ENCODE results near the gene DUSP16. TPM values are rescaled to one million over a fixed set of nuclear protein-coding genes. Genes with fewer than 3 reads are reported as not detected.

The DUSP16 gene
- total and polyA plus RNA-seq, 2 experiments from 2014 or later: 11.7 to 59.4 TPM

DNA sequence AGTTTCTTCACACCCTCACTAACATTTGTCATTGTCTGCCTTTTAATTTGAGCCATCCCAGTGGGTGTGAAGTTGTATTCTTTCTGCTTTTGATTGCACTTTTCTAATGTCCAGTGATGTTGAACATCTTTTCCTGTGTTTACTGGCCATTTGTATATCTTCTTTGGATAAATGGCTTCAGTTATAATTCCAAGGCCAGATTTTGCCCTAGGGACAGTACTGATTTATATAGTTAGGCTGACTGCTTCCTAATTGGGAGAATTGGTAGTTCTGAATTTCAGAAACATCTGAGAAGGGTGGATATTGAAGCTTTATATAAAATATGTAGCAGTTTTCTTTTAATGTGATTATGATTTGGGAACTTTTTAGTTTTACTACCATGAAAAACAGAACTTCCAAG, 108.3 kb downstream of the DUSP16 start:
- no peaks in the 10 kb centered on the region for H3K36me3 ChIP-seq (ENCODE audit: insufficient read depth)
- H2AFZ ChIP-seq: no peak overlapping the region
- no peak overlapping the region for H3K4me3 ChIP-seq
- peaks cover 5% of the 10 kb centered on the region; the same call in 1 of the 2 replicates for H3K4me1 ChIP-seq (ENCODE audit: insufficient read depth)
- no peak for DNase-seq (ENCODE audit: low spot score)
- Mint-ChIP-seq H3K4me1 (peaks cover 11% of the 10 kb centered on the region), H3K4me3 (no peak overlapping the region), H3K9me3 (no peaks in the 10 kb centered on the region), H3K27ac (no peak overlapping the region), H3K36me3 (ENCODE audit: low read depth) (no peaks in the 10 kb centered on the region), H3K27me3 (ENCODE audit: insufficient read depth, low read depth, poor library complexity) (peaks cover 3% of the 10 kb centered on the region)
- H3K27me3 ChIP-seq (ENCODE audit: insufficient read depth): no peaks in the 10 kb centered on the region
- no peaks in the 10 kb centered on the region for H4K20me1 ChIP-seq (replicated peaks; ENCODE audit: insufficient read depth)
- no peak overlapping the region for H3K4me2 ChIP-seq
- no peaks in the 10 kb centered on the region for H3F3A ChIP-seq (replicated peaks; ENCODE audit: low read depth)
- H3K79me2 ChIP-seq (replicated peaks; ENCODE audit: insufficient read depth): no peaks in the 10 kb centered on the region
- no peak for ATAC-seq
- TF ChIP-seq POLR2AphosphoS5 (IDR thresholded peaks at IDR 0.05; ENCODE audit: low read depth) (no peak), STAT1 (IDR thresholded peaks at IDR 0.05; ENCODE audit: unreplicated experiment) (no peak), JUNB (IDR thresholded peaks at IDR 0.05; ENCODE audit: unreplicated experiment) (no peak), EZH2phosphoT487 (IDR thresholded peaks at IDR 0.05; ENCODE audit: unreplicated experiment) (no peak), ZNF331 (CRISPR knock-in tag; IDR thresholded peaks at IDR 0.05; ENCODE audit: low read depth) (no peak), NANOG (IDR thresholded peaks at IDR 0.05; ENCODE audit: borderline replicate concordance) (no peak), ZNF114 (CRISPR knock-in tag; IDR thresholded peaks at IDR 0.05) (no peak)
- TF ChIP-seq, protein P1, sequence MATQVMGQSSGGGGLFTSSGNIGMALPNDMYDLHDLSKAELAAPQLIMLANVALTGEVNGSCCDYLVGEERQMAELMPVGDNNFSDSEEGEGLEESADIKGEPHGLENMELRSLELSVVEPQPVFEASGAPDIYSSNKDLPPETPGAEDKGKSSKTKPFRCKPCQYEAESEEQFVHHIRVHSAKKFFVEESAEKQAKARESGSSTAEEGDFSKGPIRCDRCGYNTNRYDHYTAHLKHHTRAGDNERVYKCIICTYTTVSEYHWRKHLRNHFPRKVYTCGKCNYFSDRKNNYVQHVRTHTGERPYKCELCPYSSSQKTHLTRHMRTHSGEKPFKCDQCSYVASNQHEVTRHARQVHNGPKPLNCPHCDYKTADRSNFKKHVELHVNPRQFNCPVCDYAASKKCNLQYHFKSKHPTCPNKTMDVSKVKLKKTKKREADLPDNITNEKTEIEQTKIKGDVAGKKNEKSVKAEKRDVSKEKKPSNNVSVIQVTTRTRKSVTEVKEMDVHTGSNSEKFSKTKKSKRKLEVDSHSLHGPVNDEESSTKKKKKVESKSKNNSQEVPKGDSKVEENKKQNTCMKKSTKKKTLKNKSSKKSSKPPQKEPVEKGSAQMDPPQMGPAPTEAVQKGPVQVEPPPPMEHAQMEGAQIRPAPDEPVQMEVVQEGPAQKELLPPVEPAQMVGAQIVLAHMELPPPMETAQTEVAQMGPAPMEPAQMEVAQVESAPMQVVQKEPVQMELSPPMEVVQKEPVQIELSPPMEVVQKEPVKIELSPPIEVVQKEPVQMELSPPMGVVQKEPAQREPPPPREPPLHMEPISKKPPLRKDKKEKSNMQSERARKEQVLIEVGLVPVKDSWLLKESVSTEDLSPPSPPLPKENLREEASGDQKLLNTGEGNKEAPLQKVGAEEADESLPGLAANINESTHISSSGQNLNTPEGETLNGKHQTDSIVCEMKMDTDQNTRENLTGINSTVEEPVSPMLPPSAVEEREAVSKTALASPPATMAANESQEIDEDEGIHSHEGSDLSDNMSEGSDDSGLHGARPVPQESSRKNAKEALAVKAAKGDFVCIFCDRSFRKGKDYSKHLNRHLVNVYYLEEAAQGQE (IDR thresholded peaks at IDR 0.05; ENCODE audit: unreplicated experiment): no peak
- TF ChIP-seq, protein P2, sequence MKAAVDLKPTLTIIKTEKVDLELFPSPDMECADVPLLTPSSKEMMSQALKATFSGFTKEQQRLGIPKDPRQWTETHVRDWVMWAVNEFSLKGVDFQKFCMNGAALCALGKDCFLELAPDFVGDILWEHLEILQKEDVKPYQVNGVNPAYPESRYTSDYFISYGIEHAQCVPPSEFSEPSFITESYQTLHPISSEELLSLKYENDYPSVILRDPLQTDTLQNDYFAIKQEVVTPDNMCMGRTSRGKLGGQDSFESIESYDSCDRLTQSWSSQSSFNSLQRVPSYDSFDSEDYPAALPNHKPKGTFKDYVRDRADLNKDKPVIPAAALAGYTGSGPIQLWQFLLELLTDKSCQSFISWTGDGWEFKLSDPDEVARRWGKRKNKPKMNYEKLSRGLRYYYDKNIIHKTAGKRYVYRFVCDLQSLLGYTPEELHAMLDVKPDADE (IDR thresholded peaks at IDR 0.05): no peak
- TF ChIP-seq, protein P3, sequence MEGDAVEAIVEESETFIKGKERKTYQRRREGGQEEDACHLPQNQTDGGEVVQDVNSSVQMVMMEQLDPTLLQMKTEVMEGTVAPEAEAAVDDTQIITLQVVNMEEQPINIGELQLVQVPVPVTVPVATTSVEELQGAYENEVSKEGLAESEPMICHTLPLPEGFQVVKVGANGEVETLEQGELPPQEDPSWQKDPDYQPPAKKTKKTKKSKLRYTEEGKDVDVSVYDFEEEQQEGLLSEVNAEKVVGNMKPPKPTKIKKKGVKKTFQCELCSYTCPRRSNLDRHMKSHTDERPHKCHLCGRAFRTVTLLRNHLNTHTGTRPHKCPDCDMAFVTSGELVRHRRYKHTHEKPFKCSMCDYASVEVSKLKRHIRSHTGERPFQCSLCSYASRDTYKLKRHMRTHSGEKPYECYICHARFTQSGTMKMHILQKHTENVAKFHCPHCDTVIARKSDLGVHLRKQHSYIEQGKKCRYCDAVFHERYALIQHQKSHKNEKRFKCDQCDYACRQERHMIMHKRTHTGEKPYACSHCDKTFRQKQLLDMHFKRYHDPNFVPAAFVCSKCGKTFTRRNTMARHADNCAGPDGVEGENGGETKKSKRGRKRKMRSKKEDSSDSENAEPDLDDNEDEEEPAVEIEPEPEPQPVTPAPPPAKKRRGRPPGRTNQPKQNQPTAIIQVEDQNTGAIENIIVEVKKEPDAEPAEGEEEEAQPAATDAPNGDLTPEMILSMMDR (conservative IDR thresholded peaks at IDR 0.05; ENCODE audit: low read depth in 2 of 2): no peak
- no peak overlapping the region for H3K27ac ChIP-seq (ENCODE audit: low read depth)
- no peaks in the 10 kb centered on the region for H3K9me2 ChIP-seq (ENCODE audit: insufficient read depth)

DNA sequence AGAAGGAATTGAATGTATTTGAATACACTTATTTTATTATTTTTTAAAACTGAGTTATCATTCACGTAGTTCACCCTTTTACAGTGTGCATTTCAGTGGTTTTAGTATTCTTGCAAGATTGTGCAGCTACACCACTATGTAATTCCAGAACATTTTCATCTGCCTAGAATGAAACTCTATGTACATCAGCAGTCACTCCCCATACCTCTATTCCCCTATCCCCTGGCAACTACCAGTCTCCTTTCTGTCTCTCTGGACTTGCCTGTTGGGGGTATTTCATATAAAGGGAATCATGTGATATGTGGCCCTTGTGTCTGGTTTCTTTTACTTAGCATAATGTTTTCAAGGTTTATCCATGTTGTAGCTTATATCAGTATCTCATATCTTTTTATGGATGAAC, 109.0 kb downstream of the DUSP16 start:
- TF ChIP-seq EZH2 (IDR thresholded peaks at IDR 0.05; ENCODE audit: low read depth, unreplicated experiment): no peak
- no peak for TF ChIP-seq EZH2phosphoT487 (IDR thresholded peaks at IDR 0.05; ENCODE audit: unreplicated experiment)
- TF ChIP-seq POLR2AphosphoS5 (IDR thresholded peaks at IDR 0.05; ENCODE audit: low read depth): no peak
- TF ChIP-seq JUNB (IDR thresholded peaks at IDR 0.05; ENCODE audit: unreplicated experiment): no peak
- Mint-ChIP-seq H3K27ac (no peak overlapping the region), H3K4me1 (peaks cover 18% of the 10 kb centered on the region), H3K4me3 (no peak overlapping the region), H3K9me3 (no peaks in the 10 kb centered on the region), H3K36me3 (ENCODE audit: low read depth) (no peaks in the 10 kb centered on the region), H3K27me3 (ENCODE audit: insufficient read depth, low read depth, poor library complexity) (peaks cover 3% of the 10 kb centered on the region)
- DNase-seq (ENCODE audit: low spot score) (no peak), ATAC-seq (no peak)
- no peak overlapping the region for H2AFZ ChIP-seq
- H3K27me3 ChIP-seq (ENCODE audit: insufficient read depth): no peaks in the 10 kb centered on the region
- no peaks in the 10 kb centered on the region for H3K79me2 ChIP-seq (replicated peaks; ENCODE audit: insufficient read depth)
- no peak overlapping the region for H3K4me2 ChIP-seq
- H3K4me1 ChIP-seq (ENCODE audit: insufficient read depth): peaks cover 12% of the 10 kb centered on the region
- no peak overlapping the region for H3K27ac ChIP-seq (ENCODE audit: low read depth)
- no peaks in the 10 kb centered on the region for H3F3A ChIP-seq (replicated peaks; ENCODE audit: low read depth)
- no peaks in the 10 kb centered on the region for H3K9me2 ChIP-seq (ENCODE audit: insufficient read depth)
- H4K20me1 ChIP-seq (replicated peaks; ENCODE audit: insufficient read depth): no peaks in the 10 kb centered on the region
- H3K36me3 ChIP-seq (ENCODE audit: insufficient read depth): no peaks in the 10 kb centered on the region
- H3K4me3 ChIP-seq: no peak overlapping the region

Measured in GM23338 (cell line).